Mucosa of descending colon (tissue), 3 donors: ENCODE measurements around the gene ACAA2. TPM values are rescaled to one million over a fixed set of nuclear protein-coding genes. Genes with fewer than 3 reads are reported as not detected.

Experiments used
- ATAC-seq: fragments of 200-7000 bp; cut with Tn5 transposase; one replicate; pipeline ENCODE4 v1.9.1; 2020; ENCODE audit warnings: mild to moderate bottlenecking, moderate library complexity
- DNase-seq, 3 donors: peaks; one replicate each; pipeline ENCODE4 v3.0.0-alpha.2; 2020
- H3K36me3 ChIP-seq: fragments of 200-600 bp; one replicate; pipeline ENCODE4 v1.8.0; 2021; ENCODE audit warnings: low read depth, mild to moderate bottlenecking
- H3K4me1 ChIP-seq: fragments of 200-600 bp; one replicate; pipeline ENCODE4 v1.8.0; 2021; ENCODE audit warnings: low read depth, mild to moderate bottlenecking
- H3K4me3 ChIP-seq: fragments of 200-600 bp; one replicate; pipeline ENCODE4 v1.8.0; 2021; ENCODE audit warnings: mild to moderate bottlenecking
- H3K9me3 ChIP-seq: fragments of 200-600 bp; one replicate; pipeline ENCODE4 v1.8.0; 2021; ENCODE audit warnings: mild to moderate bottlenecking
- intact Hi-C, 2 donors: fragments of 100-400 bp; cut with DNase I in 1 of 2; cut with micrococcal nuclease in 1 of 2; formaldehyde crosslinking; loops; one replicate each; pipeline versions ENCODE4 v1.11.0 to v1.11.1; 2022; cut with DNase I, micrococcal nuclease
- total RNA-seq, 3 donors: library from RNA; stranded (reverse); fragmentation: NEBNext Ultra II Directional in 2 of 3; extraction: Animal tissue kit (Norgen Biotek cat#: 25700) in 2 of 3; gene quantifications; one replicate each; pipeline versions ENCODE4 v1.2.1 to v1.2.4, GENCODE V29; 2021 to 2023
- TF ChIP-seq, protein P1 (sequence below): fragments of 200-600 bp; IDR thresholded peaks from one replicate; pipeline ENCODE4 v1.8.0; 2022; ENCODE audit warnings: antibody characterized with exemption, mild to moderate bottlenecking
- donor health status: DM: no; HTN: no; CAD: no; lungs with moderate emphysema.
- donor health status: DM: no; HTN: no; CAD: no.
- donor health status: DM: no; HTN: yes; CAD: no.

The ACAA2 gene
- total RNA-seq, 3 donors from 2014 or later = 148 to 332 (median 281) TPM

DNA sequence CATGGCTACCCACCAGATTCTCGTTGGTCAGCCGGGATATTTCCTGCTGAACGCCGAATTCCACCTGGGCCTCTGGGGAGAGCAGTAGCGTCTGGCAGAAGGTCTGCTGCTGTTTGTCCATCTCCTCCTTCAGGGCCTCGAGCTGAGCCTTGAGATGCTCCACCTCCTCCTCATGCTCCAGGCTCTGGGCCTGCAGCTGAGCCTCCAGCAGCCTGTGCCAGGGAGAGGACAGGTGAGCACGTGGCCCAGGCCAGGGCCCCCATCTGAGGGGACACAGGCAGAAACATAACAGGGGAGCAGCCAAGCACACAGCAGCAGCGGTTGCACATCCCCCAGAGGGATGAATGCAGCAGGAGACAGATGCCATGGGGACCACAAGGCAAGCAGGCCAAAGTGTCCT lies 40.1 kb upstream of the ACAA2 start:
- intact Hi-C loops = no loop called here

DNA sequence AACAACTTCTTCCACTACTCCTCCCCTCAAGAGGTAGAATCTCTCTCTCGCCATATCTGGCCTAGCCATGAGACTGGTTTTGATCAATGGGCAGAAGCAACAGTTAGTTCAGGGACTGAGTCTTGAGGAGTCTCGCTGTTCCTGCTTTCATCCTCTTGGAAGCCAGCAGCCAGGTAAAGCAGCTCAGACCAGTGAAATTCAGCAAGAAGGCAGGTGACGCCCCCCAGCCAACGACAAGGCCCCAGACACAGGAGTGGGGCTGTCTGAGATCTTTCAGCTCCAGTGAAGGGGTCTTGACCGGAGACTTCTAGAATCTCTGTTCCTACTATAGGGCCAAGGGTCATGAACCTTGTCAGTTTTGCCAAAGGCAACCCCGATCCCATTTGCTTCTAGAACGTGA lies 39.7 kb upstream of the ACAA2 start:
- H3K36me3 ChIP-seq = no peaks in the 10 kb centered on the region
- ATAC-seq (no peak), DNase-seq (no peak)
- H3K4me3 ChIP-seq = no peak overlapping the region
- TF ChIP-seq, protein P1, sequence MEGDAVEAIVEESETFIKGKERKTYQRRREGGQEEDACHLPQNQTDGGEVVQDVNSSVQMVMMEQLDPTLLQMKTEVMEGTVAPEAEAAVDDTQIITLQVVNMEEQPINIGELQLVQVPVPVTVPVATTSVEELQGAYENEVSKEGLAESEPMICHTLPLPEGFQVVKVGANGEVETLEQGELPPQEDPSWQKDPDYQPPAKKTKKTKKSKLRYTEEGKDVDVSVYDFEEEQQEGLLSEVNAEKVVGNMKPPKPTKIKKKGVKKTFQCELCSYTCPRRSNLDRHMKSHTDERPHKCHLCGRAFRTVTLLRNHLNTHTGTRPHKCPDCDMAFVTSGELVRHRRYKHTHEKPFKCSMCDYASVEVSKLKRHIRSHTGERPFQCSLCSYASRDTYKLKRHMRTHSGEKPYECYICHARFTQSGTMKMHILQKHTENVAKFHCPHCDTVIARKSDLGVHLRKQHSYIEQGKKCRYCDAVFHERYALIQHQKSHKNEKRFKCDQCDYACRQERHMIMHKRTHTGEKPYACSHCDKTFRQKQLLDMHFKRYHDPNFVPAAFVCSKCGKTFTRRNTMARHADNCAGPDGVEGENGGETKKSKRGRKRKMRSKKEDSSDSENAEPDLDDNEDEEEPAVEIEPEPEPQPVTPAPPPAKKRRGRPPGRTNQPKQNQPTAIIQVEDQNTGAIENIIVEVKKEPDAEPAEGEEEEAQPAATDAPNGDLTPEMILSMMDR = no peak
- peaks cover 18% of the 10 kb centered on the region for H3K4me1 ChIP-seq
- H3K9me3 ChIP-seq = no peaks in the 10 kb centered on the region
- intact Hi-C loops = no loop called here

More for the DNA sequence above, 40.1 kb upstream of the ACAA2 start:
- DNase-seq (no peak), ATAC-seq (no peak)
- Histone ChIP-seq H3K9me3 (no peaks in the 10 kb centered on the region), H3K36me3 (no peaks in the 10 kb centered on the region), H3K4me3 (no peak overlapping the region), H3K4me1 (peaks cover 22% of the 10 kb centered on the region)
- TF ChIP-seq, protein P1 = no peak

DNA sequence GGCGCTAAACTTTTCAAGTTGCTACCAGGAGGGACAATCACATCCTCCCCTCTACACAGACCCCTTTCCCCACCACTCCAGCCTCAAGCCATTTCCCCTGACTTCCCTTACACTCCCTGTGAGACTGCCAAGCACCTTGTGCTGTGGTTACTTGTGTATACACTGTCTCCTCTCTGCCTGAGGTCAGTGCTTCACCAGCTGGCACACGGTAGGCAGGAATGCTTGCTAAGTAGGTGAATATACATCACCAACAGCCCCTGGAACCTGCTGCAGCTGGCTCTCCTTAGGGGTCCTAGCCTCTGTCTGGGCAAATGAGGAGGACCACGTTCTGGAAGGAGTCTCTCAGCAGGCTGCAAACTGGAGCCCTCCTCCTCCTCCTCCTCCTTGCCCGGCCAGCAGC lies 38.3 kb upstream of the ACAA2 start:
- intact Hi-C loops = no loop called here
- H3K4me1 ChIP-seq = peaks cover 13% of the 10 kb centered on the region

DNA sequence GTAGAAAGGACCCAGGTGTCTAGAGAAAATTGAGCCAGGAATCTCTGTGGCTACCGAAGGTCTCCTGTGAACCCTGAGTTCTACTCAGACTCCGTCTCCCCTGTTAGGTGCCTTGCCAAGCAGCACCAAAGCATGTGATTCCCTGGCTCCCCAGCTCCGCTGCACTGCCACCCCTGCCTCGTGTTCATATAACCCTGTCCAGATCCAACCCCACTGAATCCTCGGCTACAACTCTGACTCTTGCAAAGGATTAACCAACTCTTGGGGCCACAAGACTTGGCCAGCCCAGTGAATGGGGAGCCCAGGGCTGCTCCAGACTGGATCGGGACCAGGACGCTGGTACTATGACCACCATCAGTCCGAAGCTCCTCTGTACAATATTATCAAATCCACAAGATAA lies 37.3 kb upstream of the ACAA2 start:
- H3K4me3 ChIP-seq = no peak overlapping the region
- H3K4me1 ChIP-seq = peaks cover 16% of the 10 kb centered on the region
- no peaks in the 10 kb centered on the region for H3K36me3 ChIP-seq
- ATAC-seq (no peak), DNase-seq (no peak)
- intact Hi-C loops = no loop called here
- no peaks in the 10 kb centered on the region for H3K9me3 ChIP-seq
- TF ChIP-seq, protein P1 = no peak

More for the DNA sequence above, 38.3 kb upstream of the ACAA2 start:
- no peak overlapping the region for H3K4me3 ChIP-seq
- ATAC-seq (no peak), DNase-seq (no peak)
- no peaks in the 10 kb centered on the region for H3K9me3 ChIP-seq
- TF ChIP-seq, protein P1 = no peak
- no peaks in the 10 kb centered on the region for H3K36me3 ChIP-seq

DNA sequence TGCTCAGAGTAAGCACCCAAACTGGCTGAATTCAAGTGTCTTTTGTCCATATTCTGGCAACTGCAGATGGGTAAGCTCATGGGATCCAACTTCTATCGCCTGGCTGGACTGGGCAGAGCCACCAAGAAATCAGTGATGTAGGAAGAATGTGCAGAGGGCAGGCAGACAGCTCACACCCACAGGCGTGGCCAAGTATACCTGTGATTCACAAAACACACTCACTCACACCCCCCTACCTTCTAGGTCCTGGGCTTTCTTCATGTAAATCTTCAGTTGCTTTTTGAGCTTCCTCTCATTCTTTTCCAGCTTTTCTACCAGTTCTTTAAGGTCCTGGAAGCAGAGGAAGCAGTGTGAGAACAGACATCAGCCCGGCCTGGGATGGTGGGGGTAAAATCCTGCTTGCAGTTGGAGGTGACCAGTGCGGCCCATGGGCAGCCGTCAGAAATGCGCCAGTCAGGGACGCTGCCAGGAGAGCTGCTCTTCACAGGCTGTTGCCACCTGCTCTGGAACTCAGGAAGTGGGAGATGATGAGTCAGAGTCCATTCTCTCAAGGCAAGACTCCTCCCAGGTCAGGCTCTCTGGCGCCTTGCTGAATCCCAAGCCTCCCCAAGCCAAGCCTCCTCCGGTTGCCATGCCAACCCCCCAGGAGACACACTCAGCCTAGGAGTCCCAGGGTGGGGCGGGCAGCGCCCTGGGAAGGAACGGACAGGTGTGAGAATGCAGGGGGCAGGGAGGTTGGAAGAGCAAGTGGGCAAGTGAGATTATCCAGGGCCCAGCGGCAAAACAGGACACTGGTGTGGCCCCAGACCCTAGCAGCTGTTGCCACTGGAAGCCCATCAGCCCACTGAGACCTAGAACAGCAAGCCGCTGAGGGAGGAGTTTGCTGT lies 36.2 kb upstream of the ACAA2 start:
- Histone ChIP-seq H3K36me3 (no peaks in the 10 kb centered on the region), H3K4me1 (peaks cover 16% of the 10 kb centered on the region), H3K9me3 (no peaks in the 10 kb centered on the region), H3K4me3 (no peak overlapping the region)
- intact Hi-C loops = no loop called here
- ATAC-seq = peak; percentile 93
- TF ChIP-seq, protein P1 = no peak
- DNase-seq = peak; percentile 90 to 94 (median 92)
